Limb (tissue), 2 donors: ENCODE data around the gene SPTB.
A peak's percentile ranks its signal among the peaks of the same experiment; 100 is the strongest.

ENCODE experiments used
- DNase-seq, 2 donors: peaks; one replicate each; pipeline ENCODE4 v3.0.0-alpha.2; 2016; ENCODE audit errors: extremely low spot score in 2 of 2

SPTB gene

GRCh38 chr14:64713677-64714076, 166.0 kb downstream of the SPTB start:
- no peak for DNase-seq

GRCh38 chr14:64711039-64711438, 168.7 kb downstream of the SPTB start:
- DNase-seq = no peak

- DNase-seq = peak in 1 of 2 donors; percentile 18
Measured at GRCh38 chr14:64709126-64709525, 170.6 kb downstream of the SPTB start.

GRCh38 chr14:64708148-64709004, 171.3 kb downstream of the SPTB start:
- DNase-seq = peak in 1 of 2 donors; percentile 34

GRCh38 chr14:64707661-64708060, 172.0 kb downstream of the SPTB start:
- peak in 1 of 2 donors; percentile 22 for DNase-seq

- DNase-seq = peak in 1 of 2 donors; percentile 53
Measured at GRCh38 chr14:64706593-64707193, 173.0 kb downstream of the SPTB start.

- peak in 1 of 2 donors; percentile 19 for DNase-seq
Measured at GRCh38 chr14:64706119-64706592, 173.6 kb downstream of the SPTB start.

- DNase-seq = peak in 1 of 2 donors; percentile 18
Measured at GRCh38 chr14:64705381-64706118, 174.2 kb downstream of the SPTB start.

GRCh38 chr14:64704743-64705380, 174.8 kb downstream of the SPTB start:
- DNase-seq = peak in 1 of 2 donors; percentile 71

- peak; percentile 71 to 85 for DNase-seq
Measured at GRCh38 chr14:64704143-64704742, 175.5 kb downstream of the SPTB start, which contains the start of gene PLEKHG3. TSS of gene PLEKHG3 (plus strand) at chr14:64704424. CDS start at chr14:64727632, 23,208 bp downstream.

- DNase-seq = no peak
Measured at GRCh38 chr14:64703395-64704142, 176.1 kb downstream of the SPTB start.

- DNase-seq = peak in 1 of 2 donors; percentile 63
Measured at GRCh38 chr14:64702493-64703394, 177.0 kb downstream of the SPTB start.

- DNase-seq = peak in 1 of 2 donors; percentile 21
Measured at GRCh38 chr14:64701660-64702059, 178.0 kb downstream of the SPTB start.

- no peak for DNase-seq
Measured at GRCh38 chr14:64700894-64701293, 178.8 kb downstream of the SPTB start.

GRCh38 chr14:64700290-64700689, 179.4 kb downstream of the SPTB start:
- no peak for DNase-seq

GRCh38 chr14:64698903-64699302, 180.8 kb downstream of the SPTB start:
- no peak for DNase-seq

GRCh38 chr14:64696355-64696857, 183.3 kb downstream of the SPTB start:
- DNase-seq = no peak
